SK-N-MC (cell line): Measurements from ENCODE around the gene ST6GALNAC3.

Experiments used
- FOXP2 ChIP-seq: optimal IDR thresholded peaks from 2 replicates; pipeline ENCODE3; 2011; ENCODE audit warnings: mild to moderate bottlenecking, moderate library complexity; ENCODE audit not compliant: insufficient read depth; ENCODE audit errors: extremely low read length, control extremely low read depth
- POLR2AphosphoS5 ChIP-seq: IDR thresholded peaks from 2 replicates; pipeline ENCODE4 v1.6.1; 2012; ENCODE audit warnings: mild to moderate bottlenecking, low read depth, low read length, borderline replicate concordance

GRCh38 chr1:76086597-76086996 lies 12.1 kb downstream of the ST6GALNAC3 start:
- TF ChIP-seq POLR2AphosphoS5 (no peak), FOXP2 (no peak)
